ENCODE results near the gene HPCAL1. TPM values are rescaled to one million over a fixed set of nuclear protein-coding genes. Genes with fewer than 3 reads are reported as not detected.

The HPCAL1 gene
- total and polyA plus RNA-seq, 10 of the 15 experiments (the other 5 are each of a cell fraction or from before 2014, with no cell fraction given) = 0.40 to 12.8 (median 7.9) TPM

- peak; percentile 38 for TF ChIP-seq SKIL (IDR thresholded peaks at IDR 0.05; ENCODE audit: low read depth, poor library complexity, severe bottlenecking)
- peak; percentile 42 for TF ChIP-seq MEF2B (IDR thresholded peaks at IDR 0.05; ENCODE audit: partially characterized antibody, poor library complexity, severe bottlenecking)
- no peak for TF ChIP-seq HDGF (IDR thresholded peaks at IDR 0.05)
- peak; percentile 84 for TF ChIP-seq PBX3 (IDR thresholded peaks at IDR 0.05; ENCODE audit: insufficient replicate concordance, low read depth, low read length)
- no peak for TF ChIP-seq BCL11A (IDR thresholded peaks at IDR 0.05; ENCODE audit: low read depth, low read length)
- TF ChIP-seq RBBP5 (conservative IDR thresholded peaks at IDR 0.05) = no peak
- peak; percentile 66 for TF ChIP-seq RELA (IDR thresholded peaks at IDR 0.05; ENCODE audit: borderline replicate concordance, partially characterized antibody)
- TF ChIP-seq SUPT20H (IDR thresholded peaks at IDR 0.05; ENCODE audit: borderline replicate concordance, control insufficient read depth, low read depth, low read length) = no peak
- TF ChIP-seq REST (IDR thresholded peaks at IDR 0.05; ENCODE audit: low read depth, low read length) = no peak
- TF ChIP-seq POU2F2 (IDR thresholded peaks at IDR 0.05; ENCODE audit: borderline replicate concordance, low read depth, low read length) = 0 out of 3 replicates have a peak, but pooled peaks have one; percentile 0
- TF ChIP-seq RAD51 (IDR thresholded peaks at IDR 0.05) = 0 out of 2 replicates have a peak, but pooled peaks have one; percentile 20
- TF ChIP-seq ATF7 (IDR thresholded peaks at IDR 0.05; ENCODE audit: low read depth) = peak; percentile 62
- TF ChIP-seq SPI1 (IDR thresholded peaks at IDR 0.05; ENCODE audit: borderline replicate concordance, insufficient read depth, low read depth, low read length) = 0 out of 2 replicates have a peak, but pooled peaks have one; percentile 2
- TF ChIP-seq TAF1 (IDR thresholded peaks at IDR 0.05; ENCODE audit: borderline replicate concordance, low read depth, low read length) = no peak
- 0 out of 2 replicates have a peak, but pooled peaks have one; percentile 26 for TF ChIP-seq TCF3 (IDR thresholded peaks at IDR 0.05; ENCODE audit: borderline replicate concordance, insufficient read depth, low read depth, low read length)
- 0 out of 4 replicates have a peak, but pooled peaks of 1 of the 2 experiments have one; percentile 10 for TF ChIP-seq EP300 (IDR thresholded peaks at IDR 0.05; ENCODE audit: borderline replicate concordance in 1 of 2, control insufficient read depth in 1 of 2, low read depth in 2 of 2, low read length in 2 of 2)
- 0 out of 2 replicates have a peak, but pooled peaks have one; percentile 53 for TF ChIP-seq NKRF (conservative IDR thresholded peaks at IDR 0.05)
- no peak for TF ChIP-seq ESRRA (IDR thresholded peaks at IDR 0.05; ENCODE audit: low read length)
- TF ChIP-seq CBX3 (IDR thresholded peaks at IDR 0.05; ENCODE audit: borderline replicate concordance, low read depth) = no peak
Observed at GRCh38 chr2:10407841-10408648, 105.3 kb downstream of the HPCAL1 start (continued).
